Skin epidermis (tissue), 12 donors: ENCODE data around the gene ERICH4.

Experiments
- H3K27ac ChIP-seq, 21 experiments: fragments of 200-600 bp; sonication (generic) in 11 of 21; one replicate each; pipeline ENCODE4 v1.5.0; 2020; ENCODE audit warnings: mild to moderate bottlenecking in 3 of 21, inconsistent platforms in 2 of 21, moderate library complexity in 2 of 21
- H3K4me3 ChIP-seq, 7 experiments: fragments of 200-600 bp; sonication (generic) in 2 of 7; one replicate each; pipeline ENCODE4 v1.5.0; 2020; ENCODE audit warnings: inconsistent platforms in 2 of 7, mild to moderate bottlenecking in 2 of 7, moderate library complexity in 1 of 7

The ERICH4 gene

GRCh38 chr19:41411968-41412265 lies 31.0 kb upstream of the ERICH4 start:
- peak overlapping the region in 3 of 21 experiments; percentile 10 to 38 (median 31) for H3K27ac ChIP-seq
- H3K4me3 ChIP-seq, result no peak overlapping the region

GRCh38 chr19:41412953-41413352 lies 30.0 kb upstream of the ERICH4 start:
- H3K27ac ChIP-seq, result no peak overlapping the region
- no peak overlapping the region for H3K4me3 ChIP-seq

- H3K4me3 ChIP-seq, result no peak overlapping the region
- H3K27ac ChIP-seq, result no peak overlapping the region
Observed at GRCh38 chr19:41413947-41414346, 29.0 kb upstream of the ERICH4 start.

GRCh38 chr19:41414461-41414860 lies 28.5 kb upstream of the ERICH4 start:
- Histone ChIP-seq H3K27ac (no peak overlapping the region), H3K4me3 (no peak overlapping the region)

GRCh38 chr19:41415154-41415571 lies 27.8 kb upstream of the ERICH4 start:
- Histone ChIP-seq H3K27ac (no peak overlapping the region), H3K4me3 (no peak overlapping the region)

- H3K4me3 ChIP-seq, result no peak overlapping the region
- H3K27ac ChIP-seq, result no peak overlapping the region
Observed at GRCh38 chr19:41416194-41416674, 26.7 kb upstream of the ERICH4 start.

- Histone ChIP-seq H3K4me3 (no peak overlapping the region), H3K27ac (peak overlapping the region in 12 of 21 experiments; percentile 20 to 77 (median 42))
Observed at GRCh38 chr19:41420101-41420880, 22.7 kb upstream of the ERICH4 start.

- H3K4me3 ChIP-seq, result no peak overlapping the region
- H3K27ac ChIP-seq, result peak overlapping the region in 9 of 21 experiments; percentile 20 to 77 (median 42)
Observed at GRCh38 chr19:41421314-41421713, 21.6 kb upstream of the ERICH4 start.

GRCh38 chr19:41421973-41422372 lies 21.0 kb upstream of the ERICH4 start:
- no peak overlapping the region for H3K4me3 ChIP-seq
- H3K27ac ChIP-seq, result peak overlapping the region in 2 of 21 experiments; percentile 37 to 70

GRCh38 chr19:41422456-41422855 lies 20.5 kb upstream of the ERICH4 start:
- Histone ChIP-seq H3K27ac (no peak overlapping the region), H3K4me3 (no peak overlapping the region)

GRCh38 chr19:41422955-41423354 lies 20.0 kb upstream of the ERICH4 start:
- H3K27ac ChIP-seq, result no peak overlapping the region
- no peak overlapping the region for H3K4me3 ChIP-seq

GRCh38 chr19:41424335-41425173 lies 18.4 kb upstream of the ERICH4 start:
- Histone ChIP-seq H3K4me3 (no peak overlapping the region), H3K27ac (peak overlapping the region in 2 of 21 experiments; percentile 24 to 42)

- H3K4me3 ChIP-seq, result peak overlapping the region in 2 of 7 experiments; percentile 43 to 45
- peak overlapping the region in 4 of 21 experiments; percentile 10 to 81 (median 33) for H3K27ac ChIP-seq
Observed at GRCh38 chr19:41425174-41426115, 17.5 kb upstream of the ERICH4 start.

GRCh38 chr19:41426116-41426841 lies 16.7 kb upstream of the ERICH4 start:
- peak overlapping the region; percentile 26 to 59 (median 40) for H3K4me3 ChIP-seq
- peak overlapping the region in 20 of 21 experiments; percentile 52 to 93 (median 81) for H3K27ac ChIP-seq

GRCh38 chr19:41426952-41427646 lies 15.9 kb upstream of the ERICH4 start, which contains the start of gene B3GNT8:
TSS of gene B3GNT8 (minus strand) at chr19:41427374. CDS start at chr19:41426778, 596 bp downstream.
- peak within 1 kb of the TSS in 20 of 21 experiments; percentile 52 to 93 (median 81) for H3K27ac ChIP-seq

GRCh38 chr19:41427647-41428480 lies 15.1 kb upstream of the ERICH4 start:
- Histone ChIP-seq H3K27ac (peak overlapping the region in 20 of 21 experiments; percentile 52 to 93 (median 81)), H3K4me3 (peak overlapping the region; percentile 26 to 59 (median 40))

More at GRCh38 chr19:41426952-41427646, 15.9 kb upstream of the ERICH4 start, which contains the start of gene B3GNT8:
- peak within 1 kb of the TSS; percentile 26 to 59 (median 40) for H3K4me3 ChIP-seq

GRCh38 chr19:41428481-41428859 lies 14.5 kb upstream of the ERICH4 start:
- peak overlapping the region in 5 of 7 experiments; percentile 26 to 45 (median 40) for H3K4me3 ChIP-seq
- H3K27ac ChIP-seq, result peak overlapping the region in 20 of 21 experiments; percentile 52 to 93 (median 81)
